Measurements from ENCODE around the gene OVOL3.

GRCh38 chr19:36067681-36068080 is 43.3 kb upstream of the OVOL3 start:
- TF ChIP-seq CTCF (IDR thresholded peaks at IDR 0.05) (no peak), POLR2A (IDR thresholded peaks at IDR 0.05) (no peak)
